WTC11 (cell line): Measurements from ENCODE around the gene FLCN. TPM values are rescaled to one million over a fixed set of nuclear protein-coding genes. Genes with fewer than 3 reads are reported as not detected.
A peak's percentile ranks its signal among the peaks of the same experiment; 100 is the strongest.

Experiments used
- CDX4 ChIP-seq: fragments of 250-450 bp; sonication (Bioruptor Pico); IDR thresholded peaks from 2 replicates; pipeline ENCODE4 v1.9.0; 2021; ENCODE audit warnings: moderate library complexity, mild to moderate bottlenecking, inconsistent platforms, borderline replicate concordance
- CREM ChIP-seq: sonication (generic); formaldehyde crosslinking; IDR thresholded peaks from 2 replicates; pipeline ENCODE4 v1.8.1; 2022; ENCODE audit warnings: mild to moderate bottlenecking, missing genetic modification reagents, moderate library complexity
- EMX1 ChIP-seq: fragments of 250-450 bp; sonication (Bioruptor Pico); IDR thresholded peaks from 2 replicates; pipeline ENCODE4 v1.8.0; 2021; ENCODE audit warnings: mild to moderate bottlenecking
- FOXK1 ChIP-seq: sonication (generic); formaldehyde crosslinking; IDR thresholded peaks from 2 replicates; pipeline ENCODE4 v1.8.0; 2022; ENCODE audit warnings: mild to moderate bottlenecking, moderate library complexity, missing genetic modification reagents
- FOXP4 ChIP-seq: sonication (generic); formaldehyde crosslinking; IDR thresholded peaks from 2 replicates; pipeline ENCODE4 v1.8.0; 2022; ENCODE audit warnings: mild to moderate bottlenecking, missing genetic modification reagents
- GRHL2 ChIP-seq: fragments of 250-450 bp; sonication (Bioruptor Pico); IDR thresholded peaks from 2 replicates; pipeline ENCODE4 v1.8.0; 2022; ENCODE audit warnings: mild to moderate bottlenecking, moderate library complexity; ENCODE audit not compliant: insufficient replicate concordance, severe bottlenecking
- HMGA2 ChIP-seq: fragments of 250-450 bp; sonication (Bioruptor Pico); IDR thresholded peaks from 2 replicates; pipeline ENCODE4 v1.4.0; 2021; ENCODE audit warnings: mild to moderate bottlenecking, moderate library complexity
- NFYB ChIP-seq: sonication (generic); formaldehyde crosslinking; conservative IDR thresholded peaks from 2 replicates; pipeline ENCODE4 v1.8.0; 2022; ENCODE audit warnings: low read depth, missing genetic modification reagents
- PRDM15 ChIP-seq: sonication (generic); formaldehyde crosslinking; IDR thresholded peaks from 2 replicates; pipeline ENCODE4 v1.8.0; 2022; ENCODE audit warnings: missing genetic modification reagents
- TP53 ChIP-seq: sonication (generic); formaldehyde crosslinking; IDR thresholded peaks from 2 replicates; pipeline ENCODE4 v1.8.1; 2023; ENCODE audit warnings: mild to moderate bottlenecking, missing genetic modification reagents
- ZNF121 ChIP-seq: sonication (generic); formaldehyde crosslinking; IDR thresholded peaks from 2 replicates; pipeline ENCODE4 v1.8.0; 2023; ENCODE audit warnings: missing genetic modification reagents
- ZNF138 ChIP-seq: sonication (generic); formaldehyde crosslinking; conservative IDR thresholded peaks from 2 replicates; pipeline ENCODE4 v1.8.1; 2022; ENCODE audit warnings: mild to moderate bottlenecking, moderate library complexity, missing genetic modification reagents
- ZNF416 ChIP-seq: fragments of 250-450 bp; sonication (Bioruptor Pico); IDR thresholded peaks from 2 replicates; pipeline ENCODE4 v1.9.0; 2021; ENCODE audit warnings: mild to moderate bottlenecking, inconsistent platforms
- ZNF425 ChIP-seq: fragments of 250-450 bp; sonication (Bioruptor Pico); conservative IDR thresholded peaks from 2 replicates; pipeline ENCODE4 v1.9.0; 2021; ENCODE audit warnings: mild to moderate bottlenecking
- total RNA-seq: library from RNA; stranded (reverse); gene quantifications from 3 replicates; pipeline ENCODE4 v1.2.3, GENCODE V29; 2021
- TF ChIP-seq, protein P1 (sequence below): sonication (generic); formaldehyde crosslinking; conservative IDR thresholded peaks from 2 replicates; pipeline ENCODE4 v1.8.1; 2023; ENCODE audit warnings: mild to moderate bottlenecking, low read depth, missing genetic modification reagents, moderate library complexity
- TF ChIP-seq, protein P2 (sequence below): fragments of 250-450 bp; sonication (Bioruptor Pico); IDR thresholded peaks from 2 replicates; pipeline ENCODE4 v1.9.0; 2021; ENCODE audit warnings: mild to moderate bottlenecking, borderline replicate concordance
- TF ChIP-seq, protein P3 (sequence below): sonication (generic); formaldehyde crosslinking; IDR thresholded peaks from 2 replicates; pipeline ENCODE4 v1.8.0; 2022; ENCODE audit warnings: mild to moderate bottlenecking, missing genetic modification reagents
- TF ChIP-seq, protein P4 (sequence below): fragments of 200-600 bp; IDR thresholded peaks from 2 replicates; pipeline ENCODE4 v1.8.0; 2022; ENCODE audit warnings: antibody characterized with exemption

FLCN gene
- total RNA-seq, 1 experiment from 2014 or later, result 40.8 TPM

- TF ChIP-seq, protein P1, sequence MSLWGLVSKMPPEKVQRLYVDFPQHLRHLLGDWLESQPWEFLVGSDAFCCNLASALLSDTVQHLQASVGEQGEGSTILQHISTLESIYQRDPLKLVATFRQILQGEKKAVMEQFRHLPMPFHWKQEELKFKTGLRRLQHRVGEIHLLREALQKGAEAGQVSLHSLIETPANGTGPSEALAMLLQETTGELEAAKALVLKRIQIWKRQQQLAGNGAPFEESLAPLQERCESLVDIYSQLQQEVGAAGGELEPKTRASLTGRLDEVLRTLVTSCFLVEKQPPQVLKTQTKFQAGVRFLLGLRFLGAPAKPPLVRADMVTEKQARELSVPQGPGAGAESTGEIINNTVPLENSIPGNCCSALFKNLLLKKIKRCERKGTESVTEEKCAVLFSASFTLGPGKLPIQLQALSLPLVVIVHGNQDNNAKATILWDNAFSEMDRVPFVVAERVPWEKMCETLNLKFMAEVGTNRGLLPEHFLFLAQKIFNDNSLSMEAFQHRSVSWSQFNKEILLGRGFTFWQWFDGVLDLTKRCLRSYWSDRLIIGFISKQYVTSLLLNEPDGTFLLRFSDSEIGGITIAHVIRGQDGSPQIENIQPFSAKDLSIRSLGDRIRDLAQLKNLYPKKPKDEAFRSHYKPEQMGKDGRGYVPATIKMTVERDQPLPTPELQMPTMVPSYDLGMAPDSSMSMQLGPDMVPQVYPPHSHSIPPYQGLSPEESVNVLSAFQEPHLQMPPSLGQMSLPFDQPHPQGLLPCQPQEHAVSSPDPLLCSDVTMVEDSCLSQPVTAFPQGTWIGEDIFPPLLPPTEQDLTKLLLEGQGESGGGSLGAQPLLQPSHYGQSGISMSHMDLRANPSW, result no peak
- TF ChIP-seq NFYB (CRISPR knock-in tag) (peak; percentile 79), ZNF416 (CRISPR knock-in tag) (0 out of 2 replicates have a peak, but pooled peaks have one; percentile 17), CREM (peak; percentile 88; the same call in 1 of the 2 replicates), ZNF138 (CRISPR knock-in tag) (no peak), TP53 (CRISPR knock-in tag) (no peak), EMX1 (CRISPR knock-in tag) (no peak), PRDM15 (CRISPR knock-in tag) (no peak), ZNF121 (no peak), FOXP4 (no peak; the same call in 1 of the 2 replicates), CDX4 (no peak), FOXK1 (peak; percentile 50), HMGA2 (CRISPR knock-in tag) (no peak), GRHL2 (CRISPR knock-in tag) (no peak), ZNF425 (CRISPR knock-in tag) (no peak)
- TF ChIP-seq, protein P2, sequence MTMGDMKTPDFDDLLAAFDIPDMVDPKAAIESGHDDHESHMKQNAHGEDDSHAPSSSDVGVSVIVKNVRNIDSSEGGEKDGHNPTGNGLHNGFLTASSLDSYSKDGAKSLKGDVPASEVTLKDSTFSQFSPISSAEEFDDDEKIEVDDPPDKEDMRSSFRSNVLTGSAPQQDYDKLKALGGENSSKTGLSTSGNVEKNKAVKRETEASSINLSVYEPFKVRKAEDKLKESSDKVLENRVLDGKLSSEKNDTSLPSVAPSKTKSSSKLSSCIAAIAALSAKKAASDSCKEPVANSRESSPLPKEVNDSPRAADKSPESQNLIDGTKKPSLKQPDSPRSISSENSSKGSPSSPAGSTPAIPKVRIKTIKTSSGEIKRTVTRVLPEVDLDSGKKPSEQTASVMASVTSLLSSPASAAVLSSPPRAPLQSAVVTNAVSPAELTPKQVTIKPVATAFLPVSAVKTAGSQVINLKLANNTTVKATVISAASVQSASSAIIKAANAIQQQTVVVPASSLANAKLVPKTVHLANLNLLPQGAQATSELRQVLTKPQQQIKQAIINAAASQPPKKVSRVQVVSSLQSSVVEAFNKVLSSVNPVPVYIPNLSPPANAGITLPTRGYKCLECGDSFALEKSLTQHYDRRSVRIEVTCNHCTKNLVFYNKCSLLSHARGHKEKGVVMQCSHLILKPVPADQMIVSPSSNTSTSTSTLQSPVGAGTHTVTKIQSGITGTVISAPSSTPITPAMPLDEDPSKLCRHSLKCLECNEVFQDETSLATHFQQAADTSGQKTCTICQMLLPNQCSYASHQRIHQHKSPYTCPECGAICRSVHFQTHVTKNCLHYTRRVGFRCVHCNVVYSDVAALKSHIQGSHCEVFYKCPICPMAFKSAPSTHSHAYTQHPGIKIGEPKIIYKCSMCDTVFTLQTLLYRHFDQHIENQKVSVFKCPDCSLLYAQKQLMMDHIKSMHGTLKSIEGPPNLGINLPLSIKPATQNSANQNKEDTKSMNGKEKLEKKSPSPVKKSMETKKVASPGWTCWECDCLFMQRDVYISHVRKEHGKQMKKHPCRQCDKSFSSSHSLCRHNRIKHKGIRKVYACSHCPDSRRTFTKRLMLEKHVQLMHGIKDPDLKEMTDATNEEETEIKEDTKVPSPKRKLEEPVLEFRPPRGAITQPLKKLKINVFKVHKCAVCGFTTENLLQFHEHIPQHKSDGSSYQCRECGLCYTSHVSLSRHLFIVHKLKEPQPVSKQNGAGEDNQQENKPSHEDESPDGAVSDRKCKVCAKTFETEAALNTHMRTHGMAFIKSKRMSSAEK (CRISPR knock-in tag), result no peak
- TF ChIP-seq, protein P3, sequence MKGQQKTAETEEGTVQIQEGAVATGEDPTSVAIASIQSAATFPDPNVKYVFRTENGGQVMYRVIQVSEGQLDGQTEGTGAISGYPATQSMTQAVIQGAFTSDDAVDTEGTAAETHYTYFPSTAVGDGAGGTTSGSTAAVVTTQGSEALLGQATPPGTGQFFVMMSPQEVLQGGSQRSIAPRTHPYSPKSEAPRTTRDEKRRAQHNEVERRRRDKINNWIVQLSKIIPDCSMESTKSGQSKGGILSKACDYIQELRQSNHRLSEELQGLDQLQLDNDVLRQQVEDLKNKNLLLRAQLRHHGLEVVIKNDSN (CRISPR knock-in tag), result peak; percentile 42
- TF ChIP-seq, protein P4, sequence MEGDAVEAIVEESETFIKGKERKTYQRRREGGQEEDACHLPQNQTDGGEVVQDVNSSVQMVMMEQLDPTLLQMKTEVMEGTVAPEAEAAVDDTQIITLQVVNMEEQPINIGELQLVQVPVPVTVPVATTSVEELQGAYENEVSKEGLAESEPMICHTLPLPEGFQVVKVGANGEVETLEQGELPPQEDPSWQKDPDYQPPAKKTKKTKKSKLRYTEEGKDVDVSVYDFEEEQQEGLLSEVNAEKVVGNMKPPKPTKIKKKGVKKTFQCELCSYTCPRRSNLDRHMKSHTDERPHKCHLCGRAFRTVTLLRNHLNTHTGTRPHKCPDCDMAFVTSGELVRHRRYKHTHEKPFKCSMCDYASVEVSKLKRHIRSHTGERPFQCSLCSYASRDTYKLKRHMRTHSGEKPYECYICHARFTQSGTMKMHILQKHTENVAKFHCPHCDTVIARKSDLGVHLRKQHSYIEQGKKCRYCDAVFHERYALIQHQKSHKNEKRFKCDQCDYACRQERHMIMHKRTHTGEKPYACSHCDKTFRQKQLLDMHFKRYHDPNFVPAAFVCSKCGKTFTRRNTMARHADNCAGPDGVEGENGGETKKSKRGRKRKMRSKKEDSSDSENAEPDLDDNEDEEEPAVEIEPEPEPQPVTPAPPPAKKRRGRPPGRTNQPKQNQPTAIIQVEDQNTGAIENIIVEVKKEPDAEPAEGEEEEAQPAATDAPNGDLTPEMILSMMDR, result no peak
Measured at GRCh38 chr17:17280613-17281549, 43.9 kb upstream of the FLCN start, which contains the start of gene COPS3 (continued).
